Measurements from ENCODE around the gene POLD4.

DNA sequence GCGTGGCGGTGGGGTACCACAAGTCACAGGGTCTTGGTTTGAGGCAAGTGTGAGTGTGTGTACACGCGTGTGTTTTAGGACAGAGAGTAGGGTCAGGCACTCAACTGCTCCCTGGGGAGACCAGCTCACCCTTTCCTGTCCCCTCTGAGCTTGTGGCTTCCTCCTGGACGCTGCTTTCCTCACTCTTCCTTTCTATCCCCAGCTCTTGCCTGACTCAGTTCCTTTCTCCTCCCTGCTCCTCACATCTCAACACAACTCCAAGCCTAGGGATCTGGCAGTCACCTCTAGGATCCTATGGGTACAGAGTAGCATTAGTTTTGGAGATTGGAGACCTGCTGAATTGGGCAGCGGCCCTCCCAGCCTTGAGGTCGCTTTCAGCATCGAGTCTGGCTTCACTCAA is 15.9 kb upstream of the POLD4 start:
- TF ChIP-seq CTCF (IDR thresholded peaks at IDR 0.05) (no peak), POLR2A (IDR thresholded peaks at IDR 0.05) (no peak)
